HFFc6 (cell line): ENCODE measurements around the gene C19orf38. TPM values are rescaled to one million over a fixed set of nuclear protein-coding genes. Genes with fewer than 3 reads are reported as not detected.

Experiments
- DNase-seq: peaks from one replicate; pipeline ENCODE4 v3.0.0-alpha.2; 2018
- H3K27ac Mint-ChIP-seq: 2 replicates; pipeline ENCODE4 v1.8.0; 2020; ENCODE audit warnings: mild to moderate bottlenecking, mixed read lengths
- H3K27me3 Mint-ChIP-seq: 2 replicates; pipeline ENCODE4 v1.8.0; 2021; ENCODE audit warnings: mild to moderate bottlenecking, moderate library complexity, mixed read lengths; ENCODE audit not compliant: insufficient read depth
- H3K36me3 Mint-ChIP-seq: 2 replicates; pipeline ENCODE4 v1.8.0; 2021; ENCODE audit warnings: low read depth, mixed read lengths
- H3K4me1 Mint-ChIP-seq: 2 replicates; pipeline ENCODE4 v1.8.0; 2020; ENCODE audit warnings: low read depth, mixed read lengths
- H3K4me3 Mint-ChIP-seq: 2 replicates; pipeline ENCODE4 v1.8.0; 2020; ENCODE audit warnings: mild to moderate bottlenecking, moderate library complexity, mixed read lengths
- H3K9me3 Mint-ChIP-seq: 2 replicates; pipeline ENCODE4 v1.8.0; 2020; ENCODE audit warnings: mild to moderate bottlenecking, mixed read lengths
- CTCF ChIP-seq: fragments of 200-600 bp; sonication (generic); IDR thresholded peaks from 2 replicates; pipeline ENCODE4 v1.5.0; 2021; ENCODE audit warnings: antibody characterized with exemption, mild to moderate bottlenecking
- total RNA-seq, 6 experiments: library from RNA; stranded (reverse); fragmentation: NEBNext Ultra II Directional; extraction: Animal tissue kit (Norgen Biotek cat#: 25700); gene quantifications; 2 replicates in 1 of 6; 3 replicates in 5 of 6; pipeline ENCODE4 v1.2.3, GENCODE V29; 2021

Gene C19orf38
- total RNA-seq, 6 experiments from 2014 or later, result 0.40 to 0.71 TPM; not detected in 4

GRCh38 chr19:10826846-10827245 lies 21.4 kb upstream of the C19orf38 start:
- Mint-ChIP-seq H3K27me3 (peaks cover 1% of the 10 kb centered on the region), H3K4me3 (no peak overlapping the region), H3K36me3 (peaks cover 10% of the 10 kb centered on the region), H3K27ac (no peak overlapping the region), H3K4me1 (no peaks in the 10 kb centered on the region), H3K9me3 (no peaks in the 10 kb centered on the region)
- DNase-seq, result no peak
- no peak for TF ChIP-seq CTCF

- H3K27me3 Mint-ChIP-seq, result peaks cover 1% of the 10 kb centered on the region
- H3K27ac Mint-ChIP-seq, result no peak overlapping the region
- no peak overlapping the region for H3K4me3 Mint-ChIP-seq
- no peak for DNase-seq
- no peaks in the 10 kb centered on the region for H3K9me3 Mint-ChIP-seq
- no peaks in the 10 kb centered on the region for H3K4me1 Mint-ChIP-seq
- H3K36me3 Mint-ChIP-seq, result peaks cover 7% of the 10 kb centered on the region
- TF ChIP-seq CTCF, result peak; percentile 47
Measured at GRCh38 chr19:10828981-10829821, 19.0 kb upstream of the C19orf38 start.

- H3K27me3 Mint-ChIP-seq, result peaks cover 1% of the 10 kb centered on the region
- no peaks in the 10 kb centered on the region for H3K4me1 Mint-ChIP-seq
- no peak overlapping the region for H3K27ac Mint-ChIP-seq
- no peak for DNase-seq
- H3K9me3 Mint-ChIP-seq, result no peaks in the 10 kb centered on the region
- peaks cover 5% of the 10 kb centered on the region; the same call in 1 of the 2 replicates for H3K36me3 Mint-ChIP-seq
- TF ChIP-seq CTCF, result no peak
- H3K4me3 Mint-ChIP-seq, result no peak overlapping the region
Measured at GRCh38 chr19:10829967-10830366, 18.2 kb upstream of the C19orf38 start.

- peaks cover under 1% of the 10 kb centered on the region; the same call in 1 of the 2 replicates for H3K9me3 Mint-ChIP-seq
- peaks cover 1% of the 10 kb centered on the region for H3K27me3 Mint-ChIP-seq
- DNase-seq, result no peak
Measured at GRCh38 chr19:10830370-10830769, 17.8 kb upstream of the C19orf38 start.

More at GRCh38 chr19:10830370-10830769, 17.8 kb upstream of the C19orf38 start:
- no peak overlapping the region for H3K4me3 Mint-ChIP-seq
- H3K36me3 Mint-ChIP-seq, result peaks cover 7% of the 10 kb centered on the region
- TF ChIP-seq CTCF, result no peak
- H3K27ac Mint-ChIP-seq, result no peak overlapping the region
- 0 out of 2 replicates have a peak, but pooled peaks cover 2% of the 10 kb centered on the region for H3K4me1 Mint-ChIP-seq
